WERI-Rb-1 (cell line): ENCODE data around the gene LPCAT3.
A peak's percentile ranks its signal among the peaks of the same experiment; 100 is the strongest.

Source experiments
- DNase-seq: peaks from one replicate; pipeline ENCODE4 v3.0.0-alpha.2; 2020
- H3K27ac ChIP-seq: fragments of 250-450 bp; sonication (Bioruptor Pico); 2 replicates; pipeline ENCODE4 v1.5.1; 2020; ENCODE audit warnings: mild to moderate bottlenecking, moderate library complexity
- H3K27me3 ChIP-seq: fragments of 250-450 bp; sonication (Bioruptor Pico); 2 replicates; pipeline ENCODE4 v1.5.1; 2021; ENCODE audit warnings: mild to moderate bottlenecking, low read depth, moderate library complexity; ENCODE audit not compliant: insufficient read depth, severe bottlenecking
- H3K36me3 ChIP-seq: fragments of 250-450 bp; sonication (Bioruptor Pico); 2 replicates; pipeline ENCODE4 v1.5.1; 2020; ENCODE audit warnings: mild to moderate bottlenecking, moderate library complexity
- H3K4me3 ChIP-seq: 2 replicates; pipeline ENCODE4 v1.5.1; 2011; ENCODE audit warnings: low read depth, mild to moderate bottlenecking, control low read depth, low read length
- H3K9me3 ChIP-seq: fragments of 250-450 bp; sonication (Bioruptor Pico); 2 replicates; pipeline ENCODE4 v1.5.1; 2021; ENCODE audit warnings: mild to moderate bottlenecking, moderate library complexity; ENCODE audit not compliant: severe bottlenecking
- CTCF ChIP-seq: IDR thresholded peaks from 2 replicates; pipeline ENCODE4 v1.5.1; 2011; ENCODE audit warnings: low read depth, mild to moderate bottlenecking, control low read depth, inconsistent platforms, low read length

LPCAT3 gene

GRCh38 chr12:6950811-6951540, 67.3 kb downstream of the LPCAT3 start, which contains the start of gene PTPN6:
TSS of gene PTPN6 (plus strand) at chr12:6951356. CDS start at chr12:6951513, 157 bp downstream.
- no peaks in the 10 kb centered on the region for H3K27me3 ChIP-seq
- no peaks in the 10 kb centered on the region for H3K9me3 ChIP-seq
- no peaks in the 10 kb centered on the region; the same call in none of the 2 replicates for H3K36me3 ChIP-seq
- no peak for TF ChIP-seq CTCF
- no peak for DNase-seq
- H3K4me3 ChIP-seq = no peak within 1 kb of the TSS
- no peak within 1 kb of the TSS for H3K27ac ChIP-seq

GRCh38 chr12:6950401-6950801, 67.9 kb downstream of the LPCAT3 start:
- Histone ChIP-seq H3K27ac (no peak overlapping the region), H3K36me3 (peaks cover 5% of the 10 kb centered on the region), H3K9me3 (no peaks in the 10 kb centered on the region), H3K27me3 (no peaks in the 10 kb centered on the region), H3K4me3 (no peak overlapping the region)
- no peak for DNase-seq
- peak; percentile 43 for TF ChIP-seq CTCF

GRCh38 chr12:6948873-6949594, 69.2 kb downstream of the LPCAT3 start:
- TF ChIP-seq CTCF = 0 out of 2 replicates have a peak, but pooled peaks have one; percentile 32
- Histone ChIP-seq H3K4me3 (no peak overlapping the region), H3K27me3 (no peaks in the 10 kb centered on the region), H3K36me3 (peaks cover 9% of the 10 kb centered on the region), H3K27ac (no peak overlapping the region), H3K9me3 (no peaks in the 10 kb centered on the region)
- DNase-seq = no peak

GRCh38 chr12:6947615-6948014, 70.7 kb downstream of the LPCAT3 start:
- H3K36me3 ChIP-seq = peaks cover 13% of the 10 kb centered on the region
- no peak for TF ChIP-seq CTCF
- no peak overlapping the region for H3K4me3 ChIP-seq
- H3K9me3 ChIP-seq = no peaks in the 10 kb centered on the region
- H3K27me3 ChIP-seq = no peaks in the 10 kb centered on the region
- H3K27ac ChIP-seq = no peak overlapping the region
- DNase-seq = no peak

GRCh38 chr12:6946920-6947374, 71.3 kb downstream of the LPCAT3 start:
- peak overlapping the region; percentile 52 for H3K4me3 ChIP-seq

More at GRCh38 chr12:6946920-6947374, 71.3 kb downstream of the LPCAT3 start:
- H3K9me3 ChIP-seq = no peaks in the 10 kb centered on the region
- no peak for DNase-seq
- peak overlapping the region; percentile 66 for H3K27ac ChIP-seq
- H3K36me3 ChIP-seq = peaks cover 17% of the 10 kb centered on the region
- H3K27me3 ChIP-seq = no peaks in the 10 kb centered on the region
- TF ChIP-seq CTCF = no peak
